Stomach (tissue), 4 donors: ENCODE data around the gene HAUS6.
"Not testable (repeated sequence)": the region's sequence is repeated elsewhere in the genome, so short reads cannot be mapped to it uniquely, and the experiment has no call there.

Source experiments
- CTCF ChIP-seq, 7 experiments: fragments of 450-650 bp in 4 of 7; fragments of 200-600 bp in 3 of 7; sonication (generic) in 3 of 7; IDR thresholded peaks; one replicate each; pipeline ENCODE4 v1.5.1; 2016 to 2019; ENCODE audit warnings: antibody characterized with exemption in 7 of 7, control low read depth in 2 of 7, mild to moderate bottlenecking in 1 of 7
- POLR2A ChIP-seq, 4 donors: fragments of 450-650 bp; IDR thresholded peaks; one replicate each; pipeline ENCODE4 v1.6.1; 2016; ENCODE audit warnings: antibody characterized with exemption in 4 of 4, control low read depth in 2 of 4, mild to moderate bottlenecking in 1 of 4, moderate library complexity in 1 of 4

DNA sequence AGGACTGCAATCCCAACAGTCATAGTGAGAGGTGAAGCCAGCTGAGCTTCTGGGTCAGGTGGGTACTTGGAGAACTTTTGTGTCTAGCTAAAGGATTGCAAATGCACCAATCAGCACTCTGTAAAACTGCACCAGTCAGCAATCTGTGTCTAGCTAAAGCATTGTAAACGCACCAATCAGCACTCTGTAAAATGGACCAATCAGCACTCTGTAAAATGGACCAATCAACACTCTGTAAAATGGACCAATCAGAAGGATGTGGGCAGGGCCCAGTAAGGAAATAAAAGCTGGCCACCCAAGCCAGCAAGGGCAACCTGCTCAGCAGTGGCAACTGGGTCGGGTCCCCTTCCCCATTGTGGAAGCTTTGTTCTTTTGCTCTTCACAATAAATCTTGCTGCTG, 81.1 kb downstream of the HAUS6 start:
- TF ChIP-seq CTCF, POLR2A (IDR thresholded peaks at IDR 0.05): not testable (repeated sequence)
